ENCODE results near the gene DNALI1.

DNA sequence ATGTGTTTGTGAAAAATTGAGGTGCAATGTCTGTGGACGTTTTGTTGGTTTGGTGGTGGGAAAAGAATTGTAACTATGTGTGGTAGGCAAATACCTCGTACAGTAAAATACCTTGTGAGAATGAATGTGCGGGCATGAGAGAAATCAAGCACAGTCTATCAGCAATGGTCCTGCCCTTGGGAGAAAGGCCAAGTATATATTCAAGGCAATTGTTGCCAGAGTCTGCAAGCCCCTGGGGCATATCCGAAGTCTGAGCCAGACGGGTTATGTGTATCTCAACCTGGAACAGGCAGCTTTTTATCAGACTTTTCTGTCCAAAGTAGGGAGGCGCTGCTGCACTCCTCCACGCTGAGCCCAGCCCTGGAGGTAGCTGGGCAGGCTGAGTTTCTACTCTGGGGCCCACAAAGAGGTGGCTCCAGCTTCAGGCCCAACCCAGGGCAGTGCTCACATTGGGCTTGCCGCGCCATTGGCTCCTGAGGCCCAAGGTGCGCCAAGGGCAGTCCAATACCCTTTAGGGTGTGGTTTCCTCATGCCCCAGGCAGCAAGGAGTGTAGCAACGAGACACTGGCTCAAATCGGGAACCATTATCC lies 48.4 kb downstream of the DNALI1 start:
- TF ChIP-seq CTCF (IDR thresholded peaks at IDR 0.05) = no peak
- no peak for TF ChIP-seq POLR2A (IDR thresholded peaks at IDR 0.05)
- no peak for TF ChIP-seq POLR2AphosphoS5 (IDR thresholded peaks at IDR 0.05)

Data from transverse colon (tissue), 4 donors.